Stimulated activated CD8-positive, alpha-beta memory T cell treated with anti-CD3 and anti-CD28 coated beads, Interleukin-2, amount 100 ng/mL, for 48 hours (primary cell): ENCODE measurements around the gene SS18L1.
"Not testable (repeated sequence)": the region's sequence is repeated elsewhere in the genome, so short reads cannot be mapped to it uniquely, and the experiment has no call there.

Source experiments
- DNase-seq, 2 donors: peaks; one replicate each; pipeline ENCODE4 v3.0.0-alpha.2; 2020; ENCODE audit warnings: low read depth in 2 of 2

The SS18L1 gene, protein sequence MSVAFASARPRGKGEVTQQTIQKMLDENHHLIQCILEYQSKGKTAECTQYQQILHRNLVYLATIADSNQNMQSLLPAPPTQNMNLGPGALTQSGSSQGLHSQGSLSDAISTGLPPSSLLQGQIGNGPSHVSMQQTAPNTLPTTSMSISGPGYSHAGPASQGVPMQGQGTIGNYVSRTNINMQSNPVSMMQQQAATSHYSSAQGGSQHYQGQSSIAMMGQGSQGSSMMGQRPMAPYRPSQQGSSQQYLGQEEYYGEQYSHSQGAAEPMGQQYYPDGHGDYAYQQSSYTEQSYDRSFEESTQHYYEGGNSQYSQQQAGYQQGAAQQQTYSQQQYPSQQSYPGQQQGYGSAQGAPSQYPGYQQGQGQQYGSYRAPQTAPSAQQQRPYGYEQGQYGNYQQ

DNA sequence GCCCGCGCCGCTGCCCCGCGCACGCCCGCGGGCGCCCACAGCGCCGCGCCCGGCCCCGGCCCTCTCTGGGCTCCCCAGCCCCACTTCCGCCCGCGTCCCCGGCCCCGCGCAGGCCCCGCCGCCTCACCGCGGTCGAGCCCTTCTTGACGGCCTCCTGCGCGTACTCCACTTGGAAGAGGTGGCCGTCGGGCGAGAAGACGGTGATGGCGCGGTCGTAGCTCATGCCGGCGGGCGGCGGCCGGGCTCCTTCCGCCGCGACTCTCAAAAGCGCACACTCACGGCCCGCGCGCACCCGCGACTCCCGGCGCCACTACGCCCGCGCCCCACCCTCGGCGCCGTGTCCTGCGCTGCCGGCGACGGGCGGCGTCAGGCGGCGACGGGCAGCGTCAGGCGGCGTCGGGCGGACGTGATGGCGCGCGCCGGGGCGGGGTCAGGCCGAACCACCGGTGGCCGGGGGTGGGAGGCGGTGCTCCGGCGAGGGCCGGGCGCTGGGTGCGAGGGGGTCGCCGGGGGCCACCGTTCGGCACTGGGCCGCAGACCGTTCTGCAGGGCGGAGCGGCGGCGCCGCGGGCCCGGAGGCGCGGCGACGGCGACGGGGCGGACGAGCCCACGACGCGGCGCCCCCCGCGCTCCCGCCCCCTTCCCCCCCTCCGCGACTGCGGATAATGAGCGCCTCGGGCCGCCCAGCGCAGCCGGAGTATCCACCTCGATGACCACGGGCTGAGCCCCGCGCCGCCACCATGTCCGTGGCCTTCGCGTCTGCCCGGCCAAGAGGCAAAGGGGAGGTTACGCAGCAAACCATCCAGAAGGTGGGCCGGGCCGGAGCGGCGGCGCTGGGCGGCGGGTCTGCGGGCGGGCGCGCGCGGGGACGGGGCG lies at the start of gene SS18L1, which contains the start of gene PSMA7:
TSS of gene SS18L1 (plus strand) at position 689 of the 876 bp plus-strand sequence. CDS start at position 741, 52 bp downstream.
TSS of gene PSMA7 (minus strand) at position 314 of the 876 bp plus-strand sequence. CDS start at position 223, 91 bp downstream.
- peak; percentile 73 to 83 for DNase-seq

DNA sequence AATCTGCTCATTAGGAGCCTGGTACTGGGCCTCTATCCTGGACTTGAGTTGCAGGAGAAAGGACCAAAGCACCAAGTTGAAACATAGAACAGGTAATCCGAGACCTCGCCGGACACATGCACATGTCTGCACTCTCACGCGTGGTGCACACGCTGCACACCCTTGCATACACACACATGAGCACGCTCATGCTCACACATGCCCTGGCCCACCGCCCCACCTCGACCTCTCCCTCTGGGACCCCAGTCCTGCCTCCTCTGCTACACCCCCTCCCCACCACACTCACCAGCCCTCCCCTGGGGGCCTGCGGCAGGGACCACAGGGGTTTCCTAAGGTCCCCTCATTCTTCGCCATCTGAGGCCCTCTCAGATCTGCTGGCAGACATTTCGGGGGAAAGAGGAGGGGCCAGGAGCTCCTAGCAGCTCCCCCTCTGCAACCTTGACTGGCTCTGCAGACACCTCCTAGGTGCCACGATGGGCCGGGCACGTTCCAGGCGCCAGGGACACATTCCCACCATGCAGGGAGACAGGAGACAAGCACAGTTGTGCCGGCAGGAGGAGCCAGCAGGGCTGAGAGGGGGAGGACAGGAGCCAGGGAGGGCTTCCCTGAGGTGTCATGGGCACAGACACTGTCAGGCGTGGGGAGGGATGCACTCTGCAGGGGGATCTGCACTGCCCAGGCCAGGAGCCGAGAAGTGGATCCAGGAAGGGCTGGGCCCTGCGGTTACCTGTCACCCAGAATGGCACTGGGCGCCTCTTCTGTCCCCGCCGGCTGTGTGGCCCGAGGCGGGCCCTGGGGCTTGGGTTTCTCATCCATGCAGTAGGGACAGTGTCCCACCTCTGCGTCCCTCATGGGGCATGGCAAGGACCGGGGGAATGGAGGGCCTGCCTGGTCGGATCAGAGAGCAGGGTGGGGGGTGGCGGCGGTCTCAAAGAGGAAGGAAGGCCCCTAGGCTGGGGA lies 46.9 kb upstream of the SS18L1 start:
- DNase-seq: no peak

DNA sequence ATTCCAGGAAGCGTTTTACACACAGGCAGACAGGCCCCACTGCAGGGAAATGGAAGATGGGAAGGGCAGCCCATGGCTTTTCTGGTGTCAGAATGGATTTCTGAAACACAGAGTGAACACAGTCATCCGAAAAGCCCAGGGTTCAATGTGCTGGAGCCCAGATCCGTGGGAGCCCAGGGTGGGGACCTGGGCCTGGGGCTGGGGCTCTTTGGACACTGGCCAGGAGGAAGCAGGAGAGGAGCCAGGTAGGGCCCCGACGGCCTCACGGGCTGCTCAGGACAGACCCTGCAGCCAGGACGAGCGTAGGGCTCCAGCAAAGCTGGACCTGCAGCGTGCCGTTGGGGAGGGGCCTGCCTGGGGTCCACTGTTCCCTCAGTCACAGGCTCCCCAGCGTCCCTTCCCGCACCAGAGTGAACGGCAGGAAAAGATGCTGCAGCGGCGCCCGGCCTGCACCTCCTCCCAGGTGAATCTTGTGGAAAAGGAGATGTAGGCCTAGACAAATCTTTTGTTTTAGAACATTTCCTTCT lies 45.6 kb upstream of the SS18L1 start:
- no peak for DNase-seq

DNA sequence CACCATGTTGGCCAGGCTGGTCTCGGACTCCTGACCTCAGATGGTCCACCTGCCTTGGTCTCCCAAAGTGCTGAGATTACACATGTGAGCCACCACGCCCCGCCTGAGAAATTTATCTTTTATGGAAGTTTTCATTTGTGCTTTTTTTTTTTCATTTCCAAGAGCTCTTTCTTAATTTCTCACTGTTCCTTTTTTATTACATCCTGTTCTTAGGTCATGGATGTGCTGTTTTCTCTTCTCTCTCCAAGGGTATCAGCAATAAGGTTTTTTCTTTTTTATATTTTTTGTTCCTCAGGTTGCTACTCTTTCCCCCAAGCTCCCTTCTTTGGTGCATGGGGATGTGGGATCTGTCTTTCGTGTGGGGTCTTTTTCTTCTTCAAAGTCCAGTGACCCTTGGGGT lies 42.5 kb upstream of the SS18L1 start:
- no peak for DNase-seq

DNA sequence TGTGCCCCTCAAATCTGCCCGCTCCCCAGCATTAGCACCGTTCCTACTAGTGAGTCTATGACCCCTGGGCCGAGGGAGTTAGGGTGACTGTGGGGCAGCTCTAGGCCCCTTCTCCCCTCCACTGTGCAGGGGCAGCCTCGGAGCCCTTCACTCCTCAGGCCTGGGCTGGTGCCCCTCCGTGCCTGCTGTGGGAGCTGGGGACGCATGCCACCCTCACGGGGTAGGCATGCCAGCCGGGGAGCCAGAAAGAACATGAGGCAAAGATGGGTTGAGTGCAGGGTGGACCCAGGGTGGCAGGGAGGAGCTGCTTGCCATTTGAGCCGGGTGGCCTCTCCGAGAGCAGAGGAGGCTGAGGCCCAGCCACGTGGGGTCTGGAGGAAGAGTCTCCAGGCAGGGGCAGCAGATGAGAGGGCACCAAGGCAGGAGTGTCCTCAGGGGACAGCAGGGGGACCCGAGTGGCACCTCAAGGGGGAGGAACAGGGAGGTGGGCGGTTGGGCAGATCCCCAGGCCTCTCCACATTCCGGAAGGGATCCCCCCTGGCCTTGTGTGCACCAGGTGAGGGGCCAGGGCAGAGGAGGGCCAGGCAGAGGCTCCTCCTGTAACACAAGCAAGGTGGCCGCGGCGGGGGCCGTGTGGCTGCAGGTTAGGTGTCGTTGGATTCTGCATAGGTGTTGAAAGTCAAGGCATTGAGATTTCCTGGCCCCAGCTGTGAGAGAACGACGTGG lies 39.9 kb upstream of the SS18L1 start:
- no peak for DNase-seq

DNA sequence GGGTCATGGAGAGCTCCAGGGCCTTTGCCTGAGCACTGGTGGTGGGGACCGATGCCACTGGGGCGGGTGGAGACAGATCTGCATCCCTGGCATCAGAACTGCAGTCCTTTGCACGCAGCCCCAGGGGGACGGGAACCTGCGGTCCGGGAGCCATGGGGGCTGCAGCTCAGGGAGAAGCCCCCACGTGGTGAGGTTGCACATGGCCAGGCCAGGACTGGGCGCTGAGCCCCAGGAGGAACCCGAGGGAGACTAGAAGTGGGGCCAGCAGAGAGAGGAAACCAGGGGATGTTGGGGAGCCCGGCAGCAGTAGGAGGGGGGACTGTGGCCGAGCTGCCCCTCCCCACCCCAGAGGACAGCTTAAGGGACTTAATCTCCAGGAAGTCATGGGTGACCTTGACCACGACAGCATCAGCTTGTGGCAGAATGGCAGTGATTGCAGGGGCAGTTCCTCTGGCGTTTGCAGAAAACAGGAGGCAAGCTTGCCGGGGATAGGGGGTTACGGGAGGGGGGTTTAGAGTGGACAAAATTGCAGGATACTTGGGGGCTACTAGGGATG lies 39.3 kb upstream of the SS18L1 start:
- DNase-seq: no peak

DNA sequence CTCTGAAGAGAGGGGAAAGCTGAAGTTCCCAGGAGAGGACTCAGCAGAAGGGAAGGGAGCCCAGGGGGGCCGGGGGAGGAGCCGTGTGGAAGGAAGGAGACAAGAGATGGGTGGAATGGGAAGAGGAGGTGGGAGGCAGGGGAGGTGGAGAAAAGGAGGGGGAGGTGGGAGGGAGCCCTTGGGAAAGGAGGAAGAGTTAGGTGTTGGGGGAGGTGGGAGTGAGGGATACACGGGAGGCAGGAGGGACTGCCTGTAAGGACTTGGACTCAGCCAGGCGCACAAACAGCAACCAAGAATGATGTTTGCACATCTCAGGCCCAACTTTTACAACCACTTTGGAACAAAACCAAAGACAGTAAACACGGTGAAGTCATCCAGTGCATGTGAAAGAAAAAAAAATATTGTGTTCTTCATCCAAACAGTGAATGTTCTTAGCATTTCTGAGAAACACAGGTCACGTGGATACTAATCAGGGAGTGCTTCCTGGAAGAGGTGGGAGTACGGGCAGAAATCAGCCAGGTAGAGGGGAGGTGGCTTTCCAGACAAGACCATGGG lies 38.7 kb upstream of the SS18L1 start:
- DNase-seq: no peak

DNA sequence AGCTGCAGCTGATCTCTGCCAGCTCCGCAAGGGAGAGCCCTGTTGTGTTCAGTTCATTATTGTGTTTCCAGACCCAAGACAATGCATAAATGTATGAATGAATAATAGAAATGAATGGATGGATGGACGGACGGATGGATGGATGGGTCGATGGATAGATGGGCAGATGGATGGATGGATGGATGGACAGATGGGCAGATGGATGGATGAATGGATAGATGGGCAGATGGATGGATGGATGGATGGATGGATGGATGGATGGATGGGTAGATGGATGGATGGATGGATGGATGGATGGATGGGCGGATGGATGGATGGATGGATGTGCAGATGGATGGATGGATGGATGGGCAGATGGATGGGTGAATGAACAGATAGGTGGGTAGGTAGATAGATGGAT lies 38.0 kb upstream of the SS18L1 start:
- DNase-seq: no peak

DNA sequence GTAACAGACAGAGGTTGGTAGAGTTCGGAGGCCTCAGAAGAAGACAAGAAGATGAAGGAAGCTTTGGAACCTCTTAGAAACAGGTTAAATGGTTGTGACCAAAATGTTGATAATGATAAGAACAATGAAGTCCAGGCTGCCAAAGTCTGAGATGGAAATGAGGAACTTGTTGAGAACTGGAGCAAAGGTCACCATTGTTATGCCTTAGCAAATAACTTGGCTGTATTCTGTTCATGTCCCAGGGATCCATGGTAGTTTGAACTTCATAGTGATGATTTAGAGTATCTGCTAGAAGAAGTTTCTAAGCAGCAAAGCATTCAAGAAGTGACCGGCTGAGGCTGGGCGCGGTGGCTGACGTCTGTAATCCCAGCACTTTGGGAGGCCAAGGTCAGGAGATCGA lies 32.4 kb upstream of the SS18L1 start:
- DNase-seq: no peak

DNA sequence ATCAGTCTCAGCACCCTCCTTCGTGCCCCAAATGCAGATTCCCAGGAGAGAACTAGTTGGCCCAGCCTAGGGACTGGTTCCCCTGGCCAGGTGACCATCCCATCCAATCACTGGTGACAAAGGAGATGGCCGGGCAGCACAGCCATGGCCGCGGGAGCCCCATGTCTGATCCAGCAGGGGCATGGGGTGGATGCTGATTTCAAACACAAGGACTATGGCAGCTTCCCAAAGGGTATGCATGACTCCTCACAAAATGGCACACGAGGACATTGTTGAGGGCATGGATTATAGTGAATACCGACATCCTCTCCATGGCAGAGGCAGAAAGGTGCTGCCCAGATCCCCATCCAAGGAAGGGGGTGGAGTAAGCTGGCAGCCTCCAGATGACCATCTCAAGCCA lies 31.2 kb upstream of the SS18L1 start:
- DNase-seq: no peak

DNA sequence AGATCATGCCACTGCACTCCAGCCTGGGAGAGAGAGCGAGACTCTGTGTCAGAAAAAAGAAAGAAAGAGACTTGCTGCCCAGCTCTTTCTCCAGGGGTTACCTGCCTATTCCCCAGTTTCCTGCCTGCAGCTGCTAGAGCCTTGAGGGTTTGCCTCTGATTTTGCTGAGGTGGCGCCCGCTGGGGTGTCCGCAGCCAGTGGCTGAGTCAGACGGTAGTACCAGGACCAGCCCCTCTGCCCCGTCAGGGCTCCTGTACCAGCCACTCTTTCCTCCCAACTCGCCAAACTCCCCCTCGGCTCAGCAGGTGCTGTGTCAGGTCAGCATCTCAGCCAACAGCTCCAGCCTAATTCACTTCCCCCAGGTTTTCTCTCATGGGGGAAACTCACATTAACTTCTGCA lies 28.7 kb upstream of the SS18L1 start:
- no peak for DNase-seq

DNA sequence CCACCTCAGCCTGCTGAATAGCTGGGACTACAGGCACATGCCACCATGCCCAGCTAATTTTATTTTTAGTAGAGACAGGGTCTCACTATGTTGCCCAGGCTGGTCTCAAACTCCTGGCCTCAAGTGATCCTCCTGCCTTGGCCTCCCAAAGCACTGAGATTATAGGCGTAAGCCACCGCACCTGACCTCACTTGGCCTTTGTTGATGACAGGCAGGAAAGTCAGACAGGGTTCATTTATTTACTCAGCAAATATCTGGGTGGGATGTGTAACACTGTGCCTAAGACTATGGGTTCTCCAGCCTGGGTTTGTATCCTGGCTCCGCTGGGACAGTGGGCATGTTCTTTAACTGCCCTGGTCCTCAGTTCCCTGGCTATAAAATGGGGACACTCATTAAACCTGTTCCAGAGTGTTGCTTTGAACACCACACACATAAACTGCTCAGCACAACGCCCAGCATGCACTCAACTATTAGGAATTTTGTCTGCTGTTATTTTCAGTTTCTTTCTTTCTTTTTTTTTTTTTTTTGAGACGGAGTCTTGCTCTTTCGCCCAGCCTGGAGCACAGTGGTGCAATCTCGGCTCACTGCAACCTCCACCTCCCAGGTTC lies 27.7 kb upstream of the SS18L1 start:
- DNase-seq: not testable (repeated sequence)

DNA sequence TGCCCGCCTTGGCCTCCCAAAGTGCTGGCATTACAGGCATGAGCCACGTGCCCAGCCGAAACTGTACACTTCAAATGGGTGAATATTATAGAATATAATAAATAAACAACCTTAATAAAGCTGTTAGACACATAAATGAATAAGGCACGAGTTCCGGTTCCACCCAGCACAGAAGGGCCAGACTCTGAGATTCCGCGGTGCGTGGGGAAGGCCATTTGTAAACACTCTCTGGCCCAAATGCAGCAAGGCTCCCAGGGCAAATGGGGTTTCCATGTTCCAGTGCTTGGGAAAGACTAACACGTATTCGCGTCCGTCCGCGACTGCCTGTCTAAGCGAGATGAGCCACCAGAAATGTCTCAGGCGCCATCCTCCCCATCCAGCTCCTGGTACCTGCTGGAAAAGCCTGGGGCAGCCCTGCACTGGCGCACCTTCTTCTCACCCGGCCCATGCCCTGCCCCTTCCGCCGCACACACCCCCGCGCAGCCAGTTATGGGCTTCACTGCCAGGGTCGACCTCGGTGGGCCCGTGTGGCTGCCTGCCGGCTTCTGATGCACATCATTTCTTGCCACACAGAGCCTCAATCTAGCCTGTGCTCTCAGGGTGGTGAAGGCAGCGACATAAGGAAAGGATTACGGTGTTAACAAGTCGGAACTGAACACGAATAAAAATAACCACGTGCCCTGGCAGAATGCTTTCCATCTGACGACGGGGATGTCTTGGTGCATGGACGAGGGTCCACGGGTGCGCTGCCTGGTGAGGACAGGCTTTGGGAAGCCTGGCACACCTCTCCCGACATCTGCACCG lies 26.8 kb upstream of the SS18L1 start:
- no peak for DNase-seq

DNA sequence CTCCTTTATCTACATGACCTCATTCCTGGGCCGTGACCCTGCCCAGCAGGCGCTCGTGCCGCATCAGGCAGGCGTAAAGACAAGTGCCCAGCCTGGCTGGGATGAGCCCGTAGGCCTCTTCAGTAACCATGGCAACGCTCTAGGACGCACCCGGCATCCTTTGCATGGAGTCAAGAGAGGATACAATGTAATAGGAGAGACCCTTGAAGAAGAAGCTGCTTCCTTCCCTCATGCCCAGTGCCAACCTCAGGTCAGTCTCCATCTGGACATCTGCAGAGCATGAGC lies 26.3 kb upstream of the SS18L1 start:
- DNase-seq: no peak

DNA sequence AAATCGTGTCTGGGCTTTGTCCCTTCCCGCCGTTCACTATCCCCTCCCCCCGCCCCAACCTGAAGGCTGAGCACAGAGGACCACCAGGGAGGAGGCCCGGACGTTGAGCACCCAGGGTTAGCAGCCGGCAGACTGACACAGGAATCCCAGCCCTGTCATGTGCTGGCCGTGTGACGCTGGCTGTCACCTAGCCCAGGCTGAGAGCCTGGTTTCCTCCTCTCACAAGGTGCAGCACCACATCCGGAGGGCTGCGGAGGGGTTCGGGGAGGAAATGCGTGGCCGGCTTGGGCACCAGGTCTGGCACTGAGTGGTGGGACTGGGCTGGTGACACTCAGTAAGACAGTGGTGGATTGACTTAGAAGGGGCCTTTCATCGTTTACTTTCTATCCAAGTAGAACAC lies 25.9 kb upstream of the SS18L1 start:
- DNase-seq: peak in 1 of 2 donors; percentile 26

DNA sequence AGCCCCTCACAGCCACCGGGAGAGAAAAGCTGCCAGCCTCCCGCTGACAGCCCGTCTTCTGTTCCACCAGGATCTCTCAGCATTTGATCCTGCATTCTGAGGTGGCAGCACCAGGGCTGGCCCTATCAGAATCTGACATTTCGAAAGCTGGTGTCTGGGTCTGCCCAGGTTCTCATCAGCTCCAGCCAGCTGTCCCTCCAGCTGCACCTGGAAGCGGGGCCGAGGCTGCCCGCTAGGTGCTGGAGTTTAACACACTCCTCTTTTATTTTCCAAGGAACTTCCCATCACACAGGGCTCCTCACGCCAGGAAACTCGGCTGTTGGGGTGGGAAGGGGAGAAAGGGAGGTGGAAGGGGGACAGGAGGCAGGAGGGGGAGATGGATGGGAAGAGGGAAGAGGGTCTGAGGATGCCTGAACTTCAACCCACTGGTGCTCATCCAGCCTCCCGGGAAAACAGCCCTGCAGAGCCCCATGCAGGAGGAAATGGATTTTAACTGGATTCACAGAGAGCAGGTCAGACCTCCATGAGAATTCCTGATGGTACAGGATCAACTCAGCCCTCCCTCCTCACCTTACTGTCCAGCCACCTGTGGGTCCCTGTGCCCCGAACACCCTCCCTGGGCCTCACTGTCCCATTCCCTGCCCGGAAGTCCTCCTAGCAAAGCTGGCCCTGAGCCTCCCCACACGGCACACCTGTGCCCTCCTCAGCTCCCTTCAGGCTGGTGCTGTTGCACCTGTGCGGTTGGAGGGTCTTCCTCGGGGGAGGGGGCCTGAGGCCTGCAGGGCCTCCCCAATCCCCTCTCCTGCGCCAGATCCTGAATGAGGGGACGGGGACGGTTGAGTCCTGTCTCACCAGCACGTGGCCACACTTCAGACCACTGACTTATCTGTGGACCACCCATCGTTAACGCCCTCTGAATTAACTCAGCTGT lies 25.2 kb upstream of the SS18L1 start:
- no peak for DNase-seq

DNA sequence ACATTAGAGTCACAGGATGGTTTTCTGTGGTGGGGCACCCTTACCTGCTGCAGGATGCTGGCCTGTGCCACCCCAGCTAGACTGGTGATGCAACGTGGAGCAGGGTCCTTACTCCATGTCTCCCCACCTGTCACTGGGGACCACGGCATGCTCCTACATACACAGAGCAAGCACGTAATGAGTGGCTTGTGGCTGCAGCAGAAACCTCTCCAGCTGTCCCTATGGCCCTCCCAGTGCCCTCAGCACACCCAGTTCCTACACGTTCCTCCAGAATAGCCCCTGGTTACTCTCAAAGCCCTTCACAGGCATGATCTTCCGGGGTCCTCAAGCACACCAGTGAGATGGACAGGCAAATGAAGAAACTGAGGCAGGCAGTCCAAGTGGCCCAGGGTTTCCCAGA lies 24.5 kb upstream of the SS18L1 start:
- DNase-seq: no peak
